C4-2B (cell line): ENCODE measurements around the gene CFAP65.
A peak's percentile ranks its signal among the peaks of the same experiment; 100 is the strongest.

ENCODE experiments used
- CTCF ChIP-seq: fragments of 450-650 bp; conservative IDR thresholded peaks from 2 replicates; pipeline ENCODE4 v1.5.1; 2017; ENCODE audit warnings: mild to moderate bottlenecking
- ZFX ChIP-seq: fragments of 450-650 bp; IDR thresholded peaks from 2 replicates; pipeline ENCODE4 v1.6.1; 2017

- peak; percentile 92 for TF ChIP-seq CTCF
- TF ChIP-seq ZFX: no peak
These were observed 45.2 kb downstream of the CFAP65 start for GRCh38 chr2:218995972-218996711.
